Head of caudate nucleus (tissue), 42 donors: ENCODE results near the gene MTUS2.

ENCODE experiments used
- DNase-seq, 42 donors: peaks; one replicate each; pipeline versions ENCODE4 v3.0.0 to v3.0.0-alpha.2; 2020 to 2021; ENCODE audit warnings: mixed read lengths in 7 of 42
- intact Hi-C: fragments of 100-400 bp; cut with DNase I; formaldehyde crosslinking; loops from one replicate; pipeline ENCODE4 v1.15.0; 2022

Gene MTUS2

GRCh38 chr13:29501674-29502073, 681.5 kb downstream of the MTUS2 start:
- no peak for DNase-seq
- intact Hi-C loops: loop anchor here (10.0 kb wide), 1 partner anchor 213 kb away; no protein-coding TSS in a partner anchor

DNA sequence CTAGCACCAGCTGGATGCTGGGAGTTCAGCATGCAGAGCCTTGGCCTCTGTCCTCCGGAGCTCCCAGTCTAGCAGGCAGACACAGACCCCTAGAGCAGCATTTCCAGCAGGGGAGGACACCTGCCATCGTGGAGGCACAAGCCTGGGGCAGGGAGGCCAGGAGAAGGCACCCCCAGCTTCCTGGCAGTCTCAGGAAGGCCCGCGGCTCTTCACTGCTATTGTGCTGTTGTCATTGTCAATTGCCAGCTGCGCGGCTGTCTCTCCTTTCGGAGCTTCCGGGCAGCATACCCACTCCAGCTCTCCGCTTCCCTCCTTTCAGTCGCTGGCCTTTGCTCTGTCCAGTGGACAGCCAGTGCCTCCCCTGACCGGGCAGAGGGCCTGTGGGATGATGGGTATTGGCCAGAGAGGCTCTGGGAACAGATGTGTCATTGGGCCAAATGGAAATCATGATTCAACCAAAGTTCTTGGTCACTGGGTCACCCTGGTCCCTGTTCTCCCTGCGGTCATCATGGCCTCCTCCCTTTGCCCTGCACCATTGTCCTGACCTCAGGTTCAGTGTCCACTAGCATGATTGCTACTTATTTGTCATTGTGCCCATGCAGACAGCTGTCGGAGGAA, 682.4 kb downstream of the MTUS2 start:
- intact Hi-C loops: loop anchor here (10.0 kb wide), 1 partner anchor 212 kb away; no protein-coding TSS in a partner anchor
- DNase-seq: no peak

- DNase-seq: peak in 12 of 42 donors; percentile 14 to 70 (median 46)
- intact Hi-C loops: loop anchor here (10.0 kb wide), 1 partner anchor 212 kb away; no protein-coding TSS in a partner anchor
Measured at GRCh38 chr13:29503041-29503837, 683.1 kb downstream of the MTUS2 start.

- intact Hi-C loops: loop anchor here (10.0 kb wide), 1 partner anchor 210 kb away; no protein-coding TSS in a partner anchor
- DNase-seq: no peak
Measured at GRCh38 chr13:29504691-29505090, 684.6 kb downstream of the MTUS2 start.

DNA sequence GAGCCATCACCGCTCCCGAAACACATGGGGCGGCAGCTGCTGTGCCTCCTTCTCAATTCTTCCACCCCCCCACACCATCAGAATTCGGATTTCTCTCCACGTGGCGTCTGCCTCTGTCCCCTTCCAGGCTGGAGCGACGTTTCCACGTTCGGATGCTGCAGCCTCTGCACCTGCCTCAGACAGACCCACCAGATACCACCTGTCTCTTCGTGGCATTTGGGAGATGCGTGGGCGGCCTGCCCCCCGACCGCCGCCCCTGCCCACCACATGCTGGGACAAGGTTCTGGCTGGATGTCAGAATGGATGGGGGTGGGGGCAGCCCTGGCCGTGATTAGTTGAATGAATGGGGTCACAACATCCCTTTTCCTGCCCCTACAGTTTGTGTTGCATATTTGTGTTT, 685.4 kb downstream of the MTUS2 start:
- intact Hi-C loops: loop anchor here (10.0 kb wide), 1 partner anchor 209 kb away; no protein-coding TSS in a partner anchor
- DNase-seq: no peak

GRCh38 chr13:29505950-29506349, 685.8 kb downstream of the MTUS2 start:
- intact Hi-C loops: loop anchor here (10.0 kb wide), 1 partner anchor 209 kb away; no protein-coding TSS in a partner anchor
- DNase-seq: no peak

GRCh38 chr13:29507356-29507755, 687.2 kb downstream of the MTUS2 start:
- intact Hi-C loops: loop anchor here (10.0 kb wide), 1 partner anchor 207 kb away; no protein-coding TSS in a partner anchor
- no peak for DNase-seq

- intact Hi-C loops: loop anchor here (2.0 to 10.0 kb wide), 2 partner anchors 206 to 606 kb away; no protein-coding TSS in a partner anchor
- peak; percentile 61 to 96 (median 90) for DNase-seq
Measured at GRCh38 chr13:29508130-29508875, 688.2 kb downstream of the MTUS2 start.

GRCh38 chr13:29508876-29509252, 688.7 kb downstream of the MTUS2 start:
- intact Hi-C loops: loop anchor here (2.0 to 10.0 kb wide), 2 partner anchors 206 to 606 kb away; no protein-coding TSS in a partner anchor
- no peak for DNase-seq

DNA sequence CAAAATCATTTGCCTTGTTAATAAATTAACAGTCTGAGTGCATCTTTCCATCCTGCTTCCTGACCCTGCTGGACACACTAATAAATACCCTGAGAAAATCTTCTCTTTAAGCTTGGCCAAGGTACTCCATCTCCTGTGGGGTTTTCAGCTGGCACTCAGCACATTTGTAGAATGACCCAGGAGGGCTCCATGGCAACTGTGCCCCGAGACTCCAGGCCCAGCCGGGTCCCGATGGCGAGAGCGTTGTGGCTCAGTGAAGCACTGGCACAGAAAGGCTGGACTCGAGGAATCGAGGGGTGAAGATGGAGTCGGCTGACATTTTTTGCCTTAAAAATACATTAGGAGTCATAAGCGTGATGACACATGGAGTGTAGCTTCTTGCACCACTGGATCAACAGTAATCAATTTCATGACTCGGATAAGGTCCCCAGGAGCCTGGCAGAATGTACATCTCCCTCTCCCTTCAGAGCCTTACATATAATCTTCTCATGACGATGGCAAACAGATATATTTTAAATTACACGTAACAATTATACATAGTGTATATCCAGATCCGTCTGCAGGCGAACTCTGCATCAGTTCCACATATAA, 690.0 kb downstream of the MTUS2 start:
- peak in 9 of 42 donors; percentile 23 to 61 (median 45) for DNase-seq
- intact Hi-C loops: loop anchor here (2.0 to 10.0 kb wide), 2 partner anchors 205 to 605 kb away; no protein-coding TSS in a partner anchor

GRCh38 chr13:29510651-29511084, 690.5 kb downstream of the MTUS2 start:
- DNase-seq: peak in 11 of 42 donors; percentile 12 to 49 (median 29)
- intact Hi-C loops: no loop called here

DNA sequence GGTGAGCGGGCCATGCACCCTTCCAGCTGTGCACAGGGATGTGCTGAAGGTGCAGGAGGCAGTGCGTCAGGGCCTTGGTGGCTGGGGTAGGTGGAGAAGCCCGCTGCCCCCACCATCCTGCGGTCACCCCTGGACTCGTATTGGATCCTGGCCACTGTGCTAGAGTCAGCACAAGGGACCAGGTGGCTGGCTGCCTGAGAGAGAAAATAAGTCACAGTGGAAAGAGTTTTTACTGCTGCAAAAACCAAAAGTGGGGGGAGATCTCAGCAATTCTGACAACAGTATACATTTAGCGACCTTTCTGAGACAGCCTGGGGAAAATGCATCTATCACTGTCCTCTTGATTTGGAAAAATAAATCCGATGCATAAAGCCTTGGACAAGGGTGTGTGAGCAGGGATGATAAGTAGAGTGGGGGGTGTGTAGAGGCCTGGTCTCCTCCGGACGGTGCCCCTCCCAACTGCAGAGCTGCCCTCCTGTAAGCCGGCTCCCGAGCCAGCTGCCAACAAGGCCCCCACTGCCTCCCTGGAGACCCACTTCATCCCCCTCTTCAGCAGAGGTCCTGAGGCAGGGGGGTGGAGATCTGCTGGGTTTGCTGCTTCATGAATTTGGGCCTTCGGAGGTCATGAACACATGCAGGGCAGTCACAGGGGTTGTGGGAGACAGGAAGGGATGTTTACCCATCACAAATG, 691.1 kb downstream of the MTUS2 start:
- intact Hi-C loops: no loop called here
- no peak for DNase-seq

DNA sequence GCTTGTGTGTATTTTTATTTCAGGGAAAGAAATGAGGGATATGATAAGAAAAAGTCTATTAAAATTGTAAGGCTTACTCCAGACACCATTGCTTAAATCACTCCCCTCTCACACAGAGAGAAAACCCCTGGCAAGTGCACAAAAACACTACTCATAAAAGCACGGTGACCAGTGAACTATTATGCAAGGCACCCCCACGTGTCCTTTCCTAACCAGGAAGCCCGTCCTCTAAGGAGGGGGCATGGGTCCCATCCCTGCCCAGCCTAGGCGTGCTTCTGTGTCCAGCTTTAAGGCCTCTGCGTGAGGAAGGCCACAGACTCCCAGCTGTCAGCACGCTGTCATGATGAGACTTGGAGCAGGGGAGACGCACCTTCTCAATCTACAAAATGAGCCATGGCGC, 691.8 kb downstream of the MTUS2 start:
- intact Hi-C loops: no loop called here
- DNase-seq: no peak

DNA sequence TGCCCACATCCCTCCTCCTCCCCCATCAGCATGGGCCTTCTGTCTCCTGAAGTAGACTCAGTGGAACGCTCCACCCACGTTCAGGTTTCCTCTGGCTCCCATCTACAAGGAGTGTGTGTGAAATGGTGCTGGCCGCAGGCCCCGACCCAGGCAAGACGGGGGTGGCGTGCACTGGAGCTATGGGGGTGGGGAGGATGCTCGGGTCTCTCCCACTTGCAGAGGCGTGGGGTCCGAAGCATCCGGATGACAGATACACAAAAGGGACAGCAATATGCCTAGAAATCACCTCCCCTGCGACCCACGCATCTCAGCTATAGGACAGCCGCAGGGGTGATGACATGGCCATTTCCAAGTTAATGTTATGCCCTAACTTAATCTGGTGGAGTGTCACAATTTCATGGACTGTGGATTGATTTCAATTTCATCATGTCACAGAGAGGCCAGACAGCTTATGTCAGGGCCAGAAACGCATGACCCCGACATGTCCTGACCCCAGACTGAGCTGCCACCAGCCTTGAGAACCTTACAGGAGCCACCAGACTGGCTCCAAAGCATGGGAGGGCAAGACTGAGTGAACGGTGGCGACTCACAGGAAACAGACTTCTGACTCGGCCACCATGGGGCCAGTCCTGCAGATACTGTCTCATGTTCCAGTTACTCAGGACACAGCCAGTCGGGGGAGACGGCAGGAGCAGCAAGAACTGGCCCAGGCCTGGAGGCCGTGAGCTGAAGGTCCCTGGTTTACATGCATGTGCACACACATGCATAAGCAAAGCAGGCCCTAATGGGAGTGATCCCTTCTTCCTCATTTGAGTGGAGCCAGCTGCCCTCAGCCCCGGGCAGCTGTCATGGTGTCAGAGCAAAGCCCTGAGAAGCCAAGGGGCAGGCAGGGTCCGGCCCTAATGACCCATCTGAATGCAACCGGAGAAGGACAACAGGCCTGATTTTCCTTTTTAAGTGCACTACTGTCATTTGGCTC, 693.2 kb downstream of the MTUS2 start:
- DNase-seq: no peak
- intact Hi-C loops: no loop called here

GRCh38 chr13:29513981-29514719, 694.0 kb downstream of the MTUS2 start:
- DNase-seq: no peak
- intact Hi-C loops: no loop called here

- intact Hi-C loops: no loop called here
- no peak for DNase-seq
Measured at GRCh38 chr13:29514720-29515310, 694.7 kb downstream of the MTUS2 start.
